A375 (cell line): Measurements from ENCODE around the gene MORC3. TPM values are rescaled to one million over a fixed set of nuclear protein-coding genes. Genes with fewer than 3 reads are reported as not detected.

Experiments used
- small RNA-seq: library from RNA; depleted of rRNA; stranded (forward); fragments of <200 nt; gene quantifications from one replicate; pipeline ENCODE3, GENCODE V24; 2014
- total RNA-seq: library from RNA; depleted of rRNA; stranded (reverse); fragments of >200 nt; shearing (Covaris generic); gene quantifications from 2 replicates; pipeline ENCODE4 v1.2.3, GENCODE V29; 2014; rRNA removed

MORC3 gene
- 16.9 and 17.4 TPM in 2 replicates for total RNA-seq

GRCh38 chr21:36319767-36320420 is at the start of gene MORC3:
TSS of gene MORC3 (plus strand) at chr21:36320197. CDS start at chr21:36320265, 68 bp downstream.

GRCh38 chr21:36385233-36386030 is 65.4 kb downstream of the MORC3 start, which contains the start of gene CHAF1B:
TSS of gene CHAF1B (plus strand) at chr21:36385392. CDS start at chr21:36386137, 745 bp downstream.

Small RNA genes lying within 50 kb of the gene (small RNA-seq; reads per million reads assigned to genes)
- gene ATP5MFP1 = not detected

Other genes starting within 250 kb of the MORC3 start
- 17.4 and 17.8 TPM in 2 replicates for gene CBR3, start 185.1 kb upstream of the MORC3 start, total RNA-seq
- gene DOP1B, start 163.4 kb upstream of the MORC3 start, total RNA-seq = 1.0 and 2.4 TPM in 2 replicates
- gene CHAF1B, start 65.2 kb downstream of the MORC3 start, total RNA-seq = 9.3 and 10.9 TPM in 2 replicates
- not detected in 2 replicates for gene CLDN14, start 159.9 kb downstream of the MORC3 start, total RNA-seq